DMS53 (cell line): ENCODE measurements around the gene SERPINE2.

ENCODE experiments used
- DNase-seq: peaks from one replicate; lab custom pipeline; 2025; lab: John Stamatoyannopoulos, UW

Gene SERPINE2

DNA sequence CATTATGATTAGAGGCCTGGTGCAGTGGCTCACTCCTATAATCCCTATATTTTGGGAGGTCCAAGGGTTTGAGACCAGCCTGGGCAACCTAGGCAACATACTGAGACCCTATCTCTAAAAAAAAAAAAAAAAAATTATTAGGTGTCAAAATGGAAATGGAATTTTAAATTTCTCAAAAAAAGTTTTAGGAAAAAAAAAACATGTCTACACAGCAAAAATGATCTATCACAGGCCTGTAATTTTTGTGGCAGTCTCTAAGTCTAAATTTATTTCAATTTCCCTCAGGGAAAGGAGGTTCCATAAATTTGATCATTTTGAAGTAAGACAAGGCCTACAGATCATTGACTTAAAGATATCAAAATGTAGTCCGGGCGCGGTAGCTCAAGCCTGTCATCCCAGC lies 65.5 kb downstream of the SERPINE2 start:
- no peak for DNase-seq

DNA sequence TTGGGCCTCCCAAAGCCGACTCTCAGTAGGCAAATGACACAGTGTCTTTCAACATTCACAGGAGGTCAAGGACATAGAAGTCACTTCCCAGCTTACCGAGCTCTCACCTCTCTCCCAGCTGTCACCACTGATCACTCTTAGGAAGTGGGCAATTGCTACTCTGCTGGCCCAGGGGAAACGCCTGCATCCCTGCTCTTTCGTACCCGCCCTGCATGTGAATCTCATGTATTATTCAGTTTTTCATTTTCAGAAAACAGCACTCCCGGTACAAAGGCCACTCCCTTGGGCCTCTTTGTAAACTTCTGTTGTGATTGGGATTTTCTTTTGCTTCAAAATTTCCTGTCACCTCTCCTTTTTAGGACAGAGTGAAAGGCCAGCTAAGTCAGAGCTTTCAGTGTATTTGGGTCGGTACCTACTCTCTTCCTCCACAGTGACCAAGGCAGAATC lies 66.4 kb downstream of the SERPINE2 start:
- no peak for DNase-seq

DNA sequence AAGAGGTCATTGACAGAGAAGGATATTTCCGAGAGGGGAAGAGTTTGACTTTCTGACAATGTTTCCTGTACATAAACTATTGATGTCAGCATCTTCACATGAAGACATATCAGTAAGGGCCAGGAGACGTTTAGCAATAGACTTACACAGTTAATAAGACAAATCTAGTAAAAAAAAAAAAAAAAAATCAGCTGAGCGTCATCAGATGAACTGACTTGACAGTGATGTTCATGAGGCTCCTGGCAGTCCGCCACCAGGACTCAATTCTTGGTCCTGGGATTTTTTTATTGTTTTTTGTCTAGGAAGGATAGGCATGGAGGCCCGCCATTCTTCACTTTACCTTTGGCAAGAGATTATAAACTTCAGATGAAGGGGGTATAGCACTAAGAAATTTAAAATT lies 67.4 kb downstream of the SERPINE2 start:
- DNase-seq: no peak

DNA sequence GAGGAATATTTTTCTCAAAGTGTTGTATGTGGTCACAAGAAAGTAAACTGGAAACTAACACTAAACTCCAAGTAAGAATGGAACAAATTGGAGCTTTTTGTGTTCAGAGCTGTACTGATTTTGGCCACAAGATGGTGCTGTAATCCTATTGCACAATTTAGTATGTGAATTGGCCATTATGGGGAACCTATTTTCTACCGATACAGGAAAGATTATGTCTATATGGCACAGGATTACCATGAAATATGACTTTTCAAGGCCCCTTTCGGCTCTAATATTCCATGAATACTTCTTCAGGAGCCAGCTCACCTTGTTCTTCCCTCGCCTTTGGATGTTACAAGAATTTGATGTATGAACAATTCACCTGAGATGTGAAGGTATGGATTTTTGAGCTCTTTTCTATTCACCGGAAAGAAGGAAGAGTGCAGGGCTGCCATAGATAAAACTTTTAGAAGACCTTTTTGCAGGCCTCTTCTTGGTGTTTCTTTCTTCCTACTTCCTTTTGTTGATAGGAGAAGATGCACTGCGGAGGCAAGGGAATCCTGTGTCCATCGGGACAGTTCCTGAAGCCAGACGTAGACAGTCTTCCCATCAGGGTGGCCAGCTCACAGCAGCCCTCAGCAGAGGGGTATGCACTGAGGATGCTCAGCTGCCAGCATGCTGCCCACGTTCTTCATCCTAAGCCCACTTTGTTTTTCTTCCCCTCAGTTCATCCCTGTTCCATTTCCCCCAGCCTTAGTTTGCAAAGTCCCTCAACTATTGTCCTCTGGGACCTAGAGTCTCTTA lies 68.5 kb downstream of the SERPINE2 start:
- peak; percentile 59 for DNase-seq

DNA sequence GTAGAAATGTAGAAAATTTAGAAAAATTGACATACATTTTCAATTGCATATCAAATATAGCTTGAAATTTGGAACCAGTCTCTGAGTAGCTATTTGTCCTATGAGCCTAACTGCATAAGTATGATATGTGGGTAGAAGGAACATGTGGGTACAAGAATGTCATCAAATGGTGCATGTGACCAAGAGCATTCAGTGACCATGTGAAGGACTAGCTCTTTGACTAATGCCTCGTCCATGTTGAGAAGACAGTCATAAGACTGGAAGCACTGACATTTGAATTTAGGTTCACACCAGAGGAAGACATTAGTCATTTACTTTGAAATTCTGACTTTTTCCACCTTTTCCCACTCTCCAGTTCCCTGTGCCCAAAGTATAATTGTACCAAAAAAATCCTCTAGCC lies 69.2 kb downstream of the SERPINE2 start:
- peak; percentile 1 for DNase-seq

DNA sequence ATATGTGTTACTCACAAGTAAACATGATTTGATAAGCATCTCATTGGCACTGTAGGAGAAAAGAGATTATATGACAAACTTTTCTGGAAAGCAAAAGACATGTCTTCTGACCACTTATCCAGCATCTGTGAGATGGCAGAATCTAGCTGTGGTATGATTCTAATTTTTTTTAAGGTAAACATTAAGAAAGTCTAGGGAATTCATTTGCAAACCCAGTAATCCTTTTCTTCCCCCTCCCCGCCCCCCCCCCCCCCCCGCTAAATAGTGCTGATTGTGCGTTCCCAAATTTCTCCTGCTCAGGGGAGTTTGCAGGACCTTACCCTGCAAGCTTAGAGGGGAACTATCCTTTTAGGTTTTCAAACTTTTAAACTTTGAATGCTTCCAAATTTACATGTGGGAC lies 69.8 kb downstream of the SERPINE2 start:
- DNase-seq: no peak

DNA sequence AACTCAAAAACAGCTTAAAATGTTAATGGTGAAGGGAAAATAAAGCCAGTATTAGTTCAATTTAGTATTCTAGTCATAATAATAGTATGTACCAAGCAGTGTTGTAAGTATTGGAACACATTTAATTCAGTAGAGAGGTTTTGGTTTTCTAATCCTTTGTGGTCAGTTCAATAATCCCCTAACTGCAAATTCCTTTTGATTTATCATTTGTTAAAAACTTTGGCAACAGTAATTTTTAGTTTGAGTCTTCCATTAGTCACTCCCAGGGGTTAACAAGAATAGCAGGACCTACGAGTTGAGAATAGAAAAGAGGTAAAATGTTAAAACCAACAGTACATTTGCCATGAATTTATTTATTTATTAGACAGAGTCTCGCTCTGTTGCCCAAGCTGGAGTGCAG lies 71.1 kb downstream of the SERPINE2 start:
- no peak for DNase-seq

DNA sequence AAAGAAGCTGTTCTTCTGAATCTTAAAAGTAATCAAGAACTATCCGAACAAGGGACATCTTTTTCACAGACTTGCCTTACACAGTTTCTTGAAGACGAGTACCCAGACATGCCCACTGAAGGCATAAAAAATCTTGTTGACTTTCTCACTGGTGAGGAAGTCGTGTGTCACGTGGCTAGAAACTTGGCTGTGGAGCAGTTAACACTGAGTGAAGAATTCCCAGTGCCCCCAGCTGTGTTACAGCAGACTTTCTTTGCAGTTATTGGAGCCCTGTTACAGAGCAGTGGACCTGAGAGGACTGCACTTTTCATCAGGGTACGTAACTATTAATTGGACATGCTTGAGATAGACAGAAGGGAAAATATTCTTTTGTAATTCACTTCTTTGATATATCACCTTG lies 79.4 kb downstream of the SERPINE2 start:
- DNase-seq: no peak

DNA sequence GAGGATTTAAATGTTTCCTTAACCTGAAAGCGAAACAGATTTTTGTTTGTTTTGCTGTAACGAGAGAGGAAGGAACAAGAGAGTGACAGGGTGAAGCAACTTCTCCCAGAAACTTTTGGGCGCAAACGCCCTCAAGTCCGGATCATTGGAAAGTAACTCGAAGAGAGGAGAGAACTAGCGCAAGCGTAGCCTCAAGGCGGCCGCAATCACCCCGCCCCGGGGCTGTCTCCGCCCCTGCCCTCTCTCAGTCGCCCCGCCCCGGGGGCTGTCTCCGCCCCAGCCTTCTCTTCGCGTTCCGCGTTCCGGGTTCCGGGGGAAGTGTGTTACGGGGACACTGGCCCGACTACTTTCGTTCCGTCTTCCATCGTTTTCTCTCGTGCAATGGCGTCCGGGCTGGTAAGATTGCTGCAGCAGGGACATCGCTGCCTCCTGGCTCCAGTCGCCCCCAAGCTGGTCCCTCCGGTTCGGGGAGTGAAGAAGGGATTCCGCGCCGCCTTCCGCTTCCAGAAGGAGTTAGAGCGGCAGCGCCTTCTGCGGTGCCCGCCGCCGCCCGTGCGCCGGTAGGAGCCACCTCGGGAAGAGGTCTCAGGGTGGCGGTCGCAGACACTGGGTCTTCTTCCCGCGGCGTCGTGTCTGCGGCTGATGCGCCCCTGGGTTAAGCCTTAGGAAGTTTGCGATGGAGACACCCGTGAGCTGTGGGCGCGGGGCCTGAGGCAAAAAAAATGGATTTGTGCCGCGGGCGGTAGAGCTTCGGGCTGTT lies 81.8 kb downstream of the SERPINE2 start, which contains the start of gene MRPL44:
MRPL44 (plus strand) TSS at position 372 of the 760 bp plus-strand sequence; CDS start at position 382, 10 bp downstream.
- DNase-seq: peak; percentile 95

DNA sequence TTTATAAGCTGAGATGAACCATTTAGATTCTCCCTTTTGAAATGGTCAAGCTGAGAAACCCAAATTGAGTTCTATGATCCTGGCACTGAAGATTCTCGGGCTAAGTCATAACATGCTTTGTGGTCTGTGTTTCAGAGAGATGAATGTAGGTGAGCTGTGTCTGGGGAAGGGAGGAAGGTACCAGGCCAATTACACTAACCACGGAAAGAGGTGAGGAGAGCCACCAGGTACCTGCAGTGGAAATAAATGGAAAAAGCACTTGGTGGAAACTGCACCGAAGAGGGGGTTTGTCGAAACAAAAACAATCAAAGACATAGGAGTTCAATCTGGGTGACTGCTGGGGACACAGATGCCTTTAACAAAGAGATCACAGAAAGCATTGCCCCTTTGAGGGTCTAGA lies 82.8 kb downstream of the SERPINE2 start:
- DNase-seq: no peak

DNA sequence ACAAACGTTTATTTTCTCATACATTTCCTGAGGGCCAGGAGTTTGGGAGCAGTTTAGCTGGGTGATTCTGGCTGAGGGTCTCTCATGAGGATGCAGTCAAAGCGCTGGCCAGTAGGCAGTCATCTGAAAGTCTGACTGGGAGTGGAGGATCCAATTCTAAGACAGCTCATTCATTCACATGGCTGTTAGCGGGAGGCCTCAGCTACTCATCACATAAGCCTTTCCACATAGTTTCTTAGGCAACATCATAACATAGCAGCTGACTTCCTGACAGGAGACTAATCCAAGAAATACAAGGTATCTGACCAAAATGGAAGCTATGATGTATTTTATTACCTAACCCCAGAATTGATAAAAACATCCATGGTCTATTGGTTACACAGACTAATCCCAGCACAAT lies 84.7 kb downstream of the SERPINE2 start:
- peak; percentile 9 for DNase-seq

DNA sequence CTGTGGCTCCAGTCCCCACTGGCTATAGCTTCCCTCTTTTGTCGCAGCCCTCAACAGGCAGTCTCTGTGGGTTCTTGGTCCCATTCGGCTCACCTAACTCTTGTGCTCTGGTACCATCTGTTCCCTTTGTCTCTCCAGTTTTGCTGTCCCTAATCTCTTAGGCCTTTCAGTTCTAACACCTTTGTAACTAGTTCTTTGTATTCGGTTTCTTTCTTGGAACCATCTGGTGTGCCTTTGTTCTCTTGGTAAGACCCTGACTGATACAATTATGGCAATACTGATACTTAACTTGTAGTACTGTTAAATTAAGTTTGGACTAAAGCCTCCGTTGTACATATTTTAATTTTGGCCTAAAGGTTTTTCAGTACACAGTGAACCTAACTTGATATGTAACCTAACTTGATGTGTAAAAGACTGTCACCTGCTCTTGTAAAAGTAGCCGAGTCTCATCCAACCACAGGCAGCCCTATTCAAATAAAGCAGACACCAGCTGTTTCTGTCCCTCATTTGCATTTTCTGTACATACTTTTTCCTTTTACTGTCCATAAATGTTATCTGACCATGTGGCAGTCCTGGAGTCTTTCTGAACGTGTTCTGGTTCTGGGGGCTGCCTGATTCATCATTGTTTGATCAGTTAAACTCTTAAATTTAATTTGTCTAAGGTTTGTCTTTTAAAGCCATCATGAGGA lies 86.7 kb downstream of the SERPINE2 start:
- DNase-seq: peak; percentile 15

DNA sequence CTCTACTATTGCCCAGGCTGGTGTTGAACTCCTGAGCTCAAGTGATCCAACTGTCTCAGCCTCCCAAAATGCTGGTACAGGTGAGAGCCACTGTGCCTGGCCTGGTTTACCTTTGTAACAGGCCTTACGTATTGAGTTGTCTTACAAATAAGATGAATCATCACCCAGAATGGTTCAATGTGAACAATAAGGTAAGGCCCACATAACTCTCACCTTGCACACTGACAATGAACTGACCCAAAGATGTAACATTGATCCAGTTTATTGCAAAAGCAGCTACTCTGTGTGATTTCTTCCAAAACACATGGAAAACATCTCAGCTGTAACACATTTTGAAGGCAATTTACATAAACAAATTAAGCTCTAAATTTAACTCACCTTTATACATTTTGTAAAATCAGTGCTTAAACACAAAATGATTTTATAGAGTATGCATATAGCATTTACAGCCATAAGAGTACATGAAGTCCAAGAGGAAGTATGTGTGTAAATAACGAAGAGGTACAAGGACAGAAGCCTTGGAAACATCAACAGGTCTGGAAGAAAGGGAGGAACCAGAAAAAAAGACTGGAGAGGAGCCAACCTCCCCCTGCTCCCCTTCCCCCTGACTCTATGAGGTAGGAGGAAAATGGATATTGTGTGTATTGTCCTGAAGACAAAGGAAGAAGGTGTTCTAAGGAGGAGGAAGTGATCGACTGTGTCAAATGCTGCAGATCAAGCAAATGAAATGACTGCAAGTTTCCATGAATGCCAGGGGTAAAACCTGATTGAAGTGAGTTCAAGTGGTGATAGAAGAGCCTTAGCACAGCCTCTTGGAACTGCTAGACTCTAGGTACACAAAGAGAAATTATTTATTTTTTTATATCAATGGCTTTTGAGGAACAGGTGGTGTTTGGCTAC lies 88.4 kb downstream of the SERPINE2 start:
- DNase-seq: peak; percentile 9

DNA sequence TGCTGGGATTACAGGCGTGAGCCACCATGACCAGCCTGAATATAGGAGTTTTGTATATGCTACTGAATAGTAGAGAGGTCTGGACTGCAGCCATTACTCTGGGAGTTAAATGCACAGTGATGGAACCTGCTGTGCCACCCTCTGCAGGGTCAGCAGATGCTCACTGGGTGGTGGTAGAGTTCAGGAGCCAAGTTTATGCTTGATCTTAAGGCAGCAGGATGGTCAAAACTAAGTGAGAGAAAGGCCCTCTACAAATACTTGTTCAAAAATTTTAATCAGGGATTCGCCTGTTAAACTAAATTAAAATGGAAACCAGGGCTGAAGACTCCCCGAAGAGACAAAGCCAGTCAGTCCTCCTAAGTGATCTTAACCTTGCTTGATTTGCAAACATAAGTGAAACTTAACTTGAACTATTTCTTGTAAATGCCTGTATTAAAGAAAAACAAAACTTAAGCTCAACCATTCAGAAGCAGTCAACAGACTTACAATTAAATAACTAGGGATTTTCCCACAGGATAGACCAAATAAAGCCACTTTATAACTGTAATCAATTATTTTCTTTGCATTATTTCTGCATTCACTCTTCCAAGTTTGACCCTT lies 89.7 kb downstream of the SERPINE2 start:
- DNase-seq: peak; percentile 3

DNA sequence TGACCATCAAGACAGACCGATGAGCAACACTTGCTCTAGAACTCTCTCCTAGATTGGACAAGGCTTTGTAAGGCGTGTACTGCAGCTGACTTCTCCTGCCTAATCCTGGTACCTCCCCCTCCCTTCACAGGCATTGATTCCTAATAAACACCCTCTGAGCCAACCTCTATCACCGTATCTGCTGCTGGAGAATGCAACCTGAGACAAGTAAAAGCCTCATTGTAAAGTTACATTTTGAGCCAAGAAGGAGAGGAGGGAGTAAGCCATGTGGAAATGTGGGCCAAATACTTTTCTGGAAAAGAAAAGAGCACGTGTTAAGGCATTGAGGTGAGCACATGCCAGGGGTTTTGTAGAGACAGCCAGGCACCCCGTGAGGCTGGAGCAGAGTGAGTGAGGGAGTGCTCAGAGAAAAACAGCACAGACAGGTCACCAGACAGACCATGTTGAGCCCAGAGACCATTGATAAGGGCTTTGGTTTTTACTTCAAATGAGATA lies 91.3 kb downstream of the SERPINE2 start:
- DNase-seq: no peak

DNA sequence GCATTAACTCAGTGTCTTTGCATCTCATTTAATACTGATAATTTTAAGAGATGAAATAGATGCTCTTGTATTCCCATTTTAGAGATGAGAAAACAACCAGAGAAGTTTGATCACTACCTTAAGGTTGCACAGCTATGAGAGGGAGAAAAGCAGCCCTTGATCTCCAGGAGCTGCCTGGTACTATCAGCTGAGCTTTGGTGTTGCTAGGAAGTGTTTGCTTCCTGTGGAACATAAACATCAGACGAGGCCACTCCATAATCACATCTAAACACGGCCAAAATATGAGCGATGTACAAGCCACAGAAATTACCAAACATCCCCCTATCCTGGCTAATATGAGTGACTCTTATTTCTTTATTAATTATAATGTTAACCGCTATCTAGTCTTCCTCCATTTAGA lies 93.3 kb downstream of the SERPINE2 start:
- peak; percentile 6 for DNase-seq

DNA sequence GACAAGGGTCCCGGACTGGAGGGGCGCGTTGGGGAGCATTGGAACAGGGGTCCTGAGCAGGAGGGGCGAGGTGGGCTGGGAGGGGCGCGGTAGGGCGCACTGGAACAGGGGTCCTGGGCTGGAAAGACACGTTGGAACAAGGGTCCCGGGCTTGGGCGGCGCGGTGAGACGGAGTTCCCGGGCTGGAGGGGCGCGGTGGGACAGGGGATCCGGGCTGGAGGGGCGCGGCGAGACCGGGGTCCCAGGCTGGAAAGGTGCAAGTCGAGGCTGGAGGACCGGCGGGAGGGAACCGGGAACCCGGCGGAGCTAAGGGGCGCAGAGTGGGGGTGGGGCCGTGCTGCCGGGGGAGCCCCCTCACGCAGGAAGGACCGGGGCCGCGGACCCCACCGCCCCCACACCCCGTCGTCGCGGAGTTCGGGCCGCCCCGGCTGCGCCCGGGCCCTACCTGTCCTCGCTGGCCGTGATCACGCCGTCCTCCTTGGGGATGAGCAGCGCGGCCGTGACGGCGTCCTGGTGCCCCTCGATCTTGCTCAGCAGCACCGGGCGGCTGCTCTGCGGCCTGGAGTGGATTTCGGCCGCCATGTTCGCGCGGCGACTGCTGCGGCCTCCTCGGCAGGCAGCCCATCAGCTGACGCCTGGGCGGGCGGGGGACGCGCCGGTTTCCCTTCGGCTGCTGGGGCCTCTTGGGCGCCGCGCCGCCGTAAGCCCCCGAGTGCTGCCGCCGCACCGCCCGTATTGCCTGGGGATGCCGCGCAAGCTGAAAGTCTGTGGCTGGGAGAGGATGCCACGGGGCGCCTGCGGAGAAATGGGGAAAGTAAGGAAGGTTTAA lies 94.2 kb downstream of the SERPINE2 start, which contains the start of gene WDFY1:
WDFY1 (minus strand) TSS at position 633 of the 829 bp plus-strand sequence; CDS start at position 582, 51 bp downstream.
- peak; percentile 87 for DNase-seq

DNA sequence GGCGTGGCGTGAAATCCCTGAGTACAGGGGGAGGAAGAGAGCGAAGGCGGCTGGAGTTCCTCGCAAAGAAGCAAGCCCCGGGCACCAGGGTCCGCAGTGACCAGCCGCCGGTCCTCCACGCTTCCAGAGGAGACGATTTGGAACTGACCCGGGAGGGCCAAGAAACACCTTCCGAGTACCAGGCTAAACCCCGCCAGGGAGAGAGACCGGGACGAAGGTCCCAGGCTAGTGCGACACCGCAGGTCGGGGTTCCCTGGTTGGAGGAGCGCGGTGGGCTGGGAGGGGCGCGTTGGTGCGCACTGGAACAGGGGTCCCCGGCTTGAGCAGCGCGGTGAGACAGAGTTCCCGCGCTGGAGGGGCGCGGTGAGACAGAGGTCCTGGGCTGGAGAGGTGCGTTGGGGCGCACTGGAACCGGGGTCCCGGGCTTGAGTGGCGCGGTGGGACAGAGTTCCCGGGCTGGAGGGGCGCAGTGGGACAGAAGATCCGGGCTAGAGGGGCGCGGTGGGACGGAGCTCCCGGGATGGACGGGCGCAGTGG lies 94.9 kb downstream of the SERPINE2 start:
- DNase-seq: no peak

DNA sequence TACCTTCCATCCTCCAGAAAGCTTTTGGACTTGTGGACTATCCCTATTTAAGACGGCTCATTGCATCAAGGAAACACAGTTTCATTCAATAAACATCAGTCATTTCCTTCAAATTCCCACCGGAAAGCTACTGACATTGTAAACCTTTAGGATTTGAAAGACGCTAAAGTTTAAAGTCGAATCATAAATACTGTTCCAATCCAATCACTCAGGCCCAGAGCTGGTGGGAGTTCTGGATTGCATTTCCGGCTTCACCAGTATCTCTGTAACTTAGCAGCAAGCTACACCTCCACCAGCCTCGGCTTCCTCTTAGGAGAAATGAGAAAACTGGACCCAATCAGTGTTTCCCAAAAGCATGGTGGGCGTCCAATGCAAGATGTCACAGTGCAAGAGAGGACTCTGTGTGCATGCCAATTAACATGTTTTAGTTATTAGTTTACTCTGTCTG lies 95.5 kb downstream of the SERPINE2 start:
- no peak for DNase-seq

DNA sequence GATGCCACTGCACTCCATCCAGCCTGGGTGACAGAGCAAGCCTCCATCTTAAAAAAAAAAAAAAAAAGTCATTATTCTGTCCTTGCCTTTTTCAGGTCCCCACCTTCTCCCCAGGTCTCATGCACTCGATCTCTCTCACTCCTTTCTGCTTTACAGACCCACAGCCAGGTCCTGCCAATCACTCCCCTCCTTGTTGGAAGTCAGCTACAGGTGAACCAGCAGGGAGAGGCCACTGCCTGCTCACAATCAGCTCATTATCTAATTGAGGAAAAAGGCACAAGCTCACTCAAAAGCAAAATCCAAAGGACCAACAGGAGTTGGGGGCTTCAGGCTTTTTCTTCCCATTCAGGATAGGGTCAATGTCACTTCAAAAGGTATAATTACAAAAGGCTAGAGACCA lies 96.0 kb downstream of the SERPINE2 start:
- no peak for DNase-seq
